Osteoblast (primary cell): Measurements from ENCODE around the gene DTNBP1. TPM values are rescaled to one million over a fixed set of nuclear protein-coding genes. Genes with fewer than 3 reads are reported as not detected.
"Not testable (repeated sequence)": the region's sequence is repeated elsewhere in the genome, so short reads cannot be mapped to it uniquely, and the experiment has no call there.

Experiments used
- DNase-seq: peaks from one replicate; pipeline ENCODE4 v3.0.0; 2011; ENCODE audit warnings: low spot score, mixed read lengths; ENCODE audit not compliant: insufficient read length; ENCODE audit errors: missing footprints
- H2AFZ ChIP-seq: 2 replicates; pipeline ENCODE4 v1.6.0; 2011; ENCODE audit warnings: mild to moderate bottlenecking, low read length
- H3K27ac ChIP-seq: 2 replicates; pipeline ENCODE4 v1.5.1; 2011; ENCODE audit warnings: mild to moderate bottlenecking, low read depth, low read length, moderate library complexity
- H3K27me3 ChIP-seq: 2 replicates; pipeline ENCODE4 v1.6.0; 2012; ENCODE audit warnings: mild to moderate bottlenecking, control low read depth, inconsistent platforms, low read length, moderate library complexity; ENCODE audit not compliant: insufficient read depth
- H3K36me3 ChIP-seq: 2 replicates; pipeline ENCODE4 v1.5.1; 2011; ENCODE audit warnings: mild to moderate bottlenecking, low read length, control low read depth, moderate library complexity; ENCODE audit not compliant: insufficient read depth
- H3K4me1 ChIP-seq: 2 replicates; pipeline ENCODE4 v1.5.1; 2011; ENCODE audit warnings: mild to moderate bottlenecking, low read length, control low read depth, moderate library complexity; ENCODE audit not compliant: insufficient read depth
- H3K4me2 ChIP-seq: 2 replicates; pipeline ENCODE4 v1.6.0; 2011; ENCODE audit warnings: mild to moderate bottlenecking, low read length; ENCODE audit not compliant: insufficient read depth
- H3K4me3 ChIP-seq: fragments of 200-600 bp; sonication (generic); 3 replicates; pipeline ENCODE4 v1.5.1; 2012; ENCODE audit warnings: mild to moderate bottlenecking, low read length, inconsistent platforms; ENCODE audit not compliant: insufficient read depth
- H3K79me2 ChIP-seq: 2 replicates; pipeline ENCODE4 v1.6.0; 2012; ENCODE audit warnings: mild to moderate bottlenecking, low read length, control low read depth, inconsistent platforms; ENCODE audit not compliant: insufficient read depth
- H3K9me3 ChIP-seq: 2 replicates; pipeline ENCODE4 v1.5.1; 2011; ENCODE audit warnings: low read depth, low read length, control low read depth
- H4K20me1 ChIP-seq: 2 replicates; pipeline ENCODE4 v1.6.0; 2012; ENCODE audit warnings: mild to moderate bottlenecking, low read length, control low read depth; ENCODE audit not compliant: insufficient read depth
- total RNA-seq: library from RNA; depleted of rRNA; stranded (reverse); fragments of >200 nt; gene quantifications from 2 replicates; pipeline ENCODE4 v1.2.3, GENCODE V29; 2012
- TF ChIP-seq, protein P1 (sequence below): IDR thresholded peaks from 2 replicates; pipeline ENCODE4 v1.5.1; 2011; ENCODE audit warnings: mild to moderate bottlenecking, low read depth, low read length, moderate library complexity; ENCODE audit errors: extremely low read depth

Gene DTNBP1
- total RNA-seq, 1 donor, result 5.8 TPM

GRCh38 chr6:15549371-15549770, 113.5 kb downstream of the DTNBP1 start:
- no peaks in the 10 kb centered on the region for H3K27me3 ChIP-seq
- TF ChIP-seq, protein P1, sequence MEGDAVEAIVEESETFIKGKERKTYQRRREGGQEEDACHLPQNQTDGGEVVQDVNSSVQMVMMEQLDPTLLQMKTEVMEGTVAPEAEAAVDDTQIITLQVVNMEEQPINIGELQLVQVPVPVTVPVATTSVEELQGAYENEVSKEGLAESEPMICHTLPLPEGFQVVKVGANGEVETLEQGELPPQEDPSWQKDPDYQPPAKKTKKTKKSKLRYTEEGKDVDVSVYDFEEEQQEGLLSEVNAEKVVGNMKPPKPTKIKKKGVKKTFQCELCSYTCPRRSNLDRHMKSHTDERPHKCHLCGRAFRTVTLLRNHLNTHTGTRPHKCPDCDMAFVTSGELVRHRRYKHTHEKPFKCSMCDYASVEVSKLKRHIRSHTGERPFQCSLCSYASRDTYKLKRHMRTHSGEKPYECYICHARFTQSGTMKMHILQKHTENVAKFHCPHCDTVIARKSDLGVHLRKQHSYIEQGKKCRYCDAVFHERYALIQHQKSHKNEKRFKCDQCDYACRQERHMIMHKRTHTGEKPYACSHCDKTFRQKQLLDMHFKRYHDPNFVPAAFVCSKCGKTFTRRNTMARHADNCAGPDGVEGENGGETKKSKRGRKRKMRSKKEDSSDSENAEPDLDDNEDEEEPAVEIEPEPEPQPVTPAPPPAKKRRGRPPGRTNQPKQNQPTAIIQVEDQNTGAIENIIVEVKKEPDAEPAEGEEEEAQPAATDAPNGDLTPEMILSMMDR, result no peak
- no peaks in the 10 kb centered on the region for H3K4me1 ChIP-seq
- H3K9me3 ChIP-seq, result no peaks in the 10 kb centered on the region
- DNase-seq, result no peak
- H3K79me2 ChIP-seq, result no peaks in the 10 kb centered on the region
- H4K20me1 ChIP-seq, result peaks cover 3% of the 10 kb centered on the region
- no peak overlapping the region for H2AFZ ChIP-seq
- no peak overlapping the region for H3K4me2 ChIP-seq
- no peak overlapping the region for H3K4me3 ChIP-seq
- H3K36me3 ChIP-seq, result no peaks in the 10 kb centered on the region
- no peak overlapping the region for H3K27ac ChIP-seq

- Histone ChIP-seq H3K4me2 (no peak overlapping the region), H3K9me3 (no peaks in the 10 kb centered on the region), H4K20me1 (peaks cover 4% of the 10 kb centered on the region), H3K79me2 (no peaks in the 10 kb centered on the region), H2AFZ (no peak overlapping the region), H3K27me3 (no peaks in the 10 kb centered on the region), H3K4me1 (no peaks in the 10 kb centered on the region), H3K36me3 (no peaks in the 10 kb centered on the region), H3K27ac (no peak overlapping the region), H3K4me3 (no peak overlapping the region)
- TF ChIP-seq, protein P1, result no peak
- DNase-seq, result no peak
Measured at GRCh38 chr6:15547400-15547799, 115.4 kb downstream of the DTNBP1 start.

- Histone ChIP-seq H3K4me1 (no peaks in the 10 kb centered on the region), H3K27ac (no peak overlapping the region)
Measured at GRCh38 chr6:15546591-15546990, 116.2 kb downstream of the DTNBP1 start.

DNA sequence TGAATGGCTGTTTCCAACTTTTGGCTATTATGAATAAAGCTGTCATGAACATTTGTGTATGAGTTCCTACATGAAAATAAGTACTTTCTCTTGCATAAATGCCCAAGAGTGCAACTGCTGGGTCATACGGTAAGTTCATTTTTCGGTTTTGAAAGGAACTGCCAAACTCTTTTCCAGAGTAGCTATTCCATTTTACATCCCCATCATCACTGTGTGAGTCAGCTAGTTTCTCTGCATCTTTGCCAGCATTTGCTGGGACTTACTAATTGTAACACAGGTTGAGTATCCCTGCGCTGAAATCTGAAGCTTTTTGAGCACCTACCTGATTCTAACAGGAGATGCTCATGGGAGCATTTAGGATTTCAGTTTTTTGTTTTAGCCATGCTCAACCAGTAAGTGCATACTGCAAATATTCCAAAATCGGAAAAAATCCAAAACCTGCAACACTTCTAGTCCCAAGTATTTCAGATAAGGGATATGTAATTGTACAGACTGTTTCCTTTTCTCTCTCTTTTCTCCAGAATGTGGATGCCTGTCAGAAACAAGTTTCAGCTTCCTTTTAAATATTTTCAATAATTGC, 118.4 kb downstream of the DTNBP1 start:
- H3K4me1 ChIP-seq, result no peaks in the 10 kb centered on the region
- H3K4me3 ChIP-seq, result no peak overlapping the region
- H2AFZ ChIP-seq, result no peak overlapping the region
- peak; percentile 38 for DNase-seq
- no peaks in the 10 kb centered on the region for H3K79me2 ChIP-seq
- H3K9me3 ChIP-seq, result no peaks in the 10 kb centered on the region
- H3K4me2 ChIP-seq, result no peak overlapping the region
- no peaks in the 10 kb centered on the region for H3K27me3 ChIP-seq
- no peaks in the 10 kb centered on the region for H3K36me3 ChIP-seq
- no peak overlapping the region for H3K27ac ChIP-seq
- H4K20me1 ChIP-seq, result peaks cover 7% of the 10 kb centered on the region
- TF ChIP-seq, protein P1, result no peak

More at GRCh38 chr6:15546591-15546990, 116.2 kb downstream of the DTNBP1 start:
- no peaks in the 10 kb centered on the region for H3K27me3 ChIP-seq
- H3K4me2 ChIP-seq, result no peak overlapping the region
- no peaks in the 10 kb centered on the region for H3K79me2 ChIP-seq
- no peaks in the 10 kb centered on the region for H3K9me3 ChIP-seq
- no peaks in the 10 kb centered on the region for H3K36me3 ChIP-seq
- H3K4me3 ChIP-seq, result no peak overlapping the region
- TF ChIP-seq, protein P1, result no peak
- peaks cover 4% of the 10 kb centered on the region for H4K20me1 ChIP-seq
- H2AFZ ChIP-seq, result no peak overlapping the region
- DNase-seq, result no peak

- H3K36me3 ChIP-seq, H3K27ac ChIP-seq, H4K20me1 ChIP-seq, H3K4me1 ChIP-seq, H3K9me3 ChIP-seq, H3K4me3 ChIP-seq, H3K27me3 ChIP-seq, H2AFZ ChIP-seq, H3K79me2 ChIP-seq, DNase-seq, H3K4me2 ChIP-seq: not testable (repeated sequence)
Measured at GRCh38 chr6:15543332-15543917, 119.4 kb downstream of the DTNBP1 start.
